SK-N-SH treated with all-trans-retinoic acid at 6 μM for 48 hours (cell line): Measurements from ENCODE around the gene LCA5.
"Not testable (repeated sequence)": the region's sequence is repeated elsewhere in the genome, so short reads cannot be mapped to it uniquely, and the experiment has no call there.

ENCODE experiments used
- ZFP30 ChIP-seq: fragments of 450-650 bp; formaldehyde crosslinking; IDR thresholded peaks from 2 replicates; pipeline ENCODE4 v1.5.0; 2022; ENCODE audit warnings: mild to moderate bottlenecking, moderate library complexity
- TF ChIP-seq, protein P1 (sequence below): fragments of 250-450 bp; sonication (Bioruptor Pico); IDR thresholded peaks from 2 replicates; pipeline ENCODE4 v1.5.1; 2020; ENCODE audit warnings: low read depth, mild to moderate bottlenecking, moderate library complexity

DNA sequence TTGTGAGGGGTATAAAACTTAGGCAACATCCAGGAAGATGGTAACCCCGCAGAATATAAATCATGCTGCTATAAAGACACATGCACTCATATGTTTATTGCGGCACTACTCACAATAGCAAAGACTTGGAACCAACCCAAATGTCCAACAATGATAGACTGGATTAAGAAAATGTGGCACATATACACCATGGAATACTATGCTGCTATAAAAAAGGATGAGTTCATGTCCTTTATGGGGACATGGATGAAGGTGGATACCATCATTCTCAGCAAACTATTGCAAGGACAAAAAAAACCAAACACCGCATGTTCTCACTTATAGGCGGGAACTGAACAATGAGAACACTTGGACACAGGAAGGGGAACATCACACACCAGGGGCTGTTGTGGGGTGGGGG lies 7.7 kb downstream of the LCA5 start:
- TF ChIP-seq ZFP30 (CRISPR knock-in tag) = not testable (repeated sequence)
- TF ChIP-seq, protein P1, sequence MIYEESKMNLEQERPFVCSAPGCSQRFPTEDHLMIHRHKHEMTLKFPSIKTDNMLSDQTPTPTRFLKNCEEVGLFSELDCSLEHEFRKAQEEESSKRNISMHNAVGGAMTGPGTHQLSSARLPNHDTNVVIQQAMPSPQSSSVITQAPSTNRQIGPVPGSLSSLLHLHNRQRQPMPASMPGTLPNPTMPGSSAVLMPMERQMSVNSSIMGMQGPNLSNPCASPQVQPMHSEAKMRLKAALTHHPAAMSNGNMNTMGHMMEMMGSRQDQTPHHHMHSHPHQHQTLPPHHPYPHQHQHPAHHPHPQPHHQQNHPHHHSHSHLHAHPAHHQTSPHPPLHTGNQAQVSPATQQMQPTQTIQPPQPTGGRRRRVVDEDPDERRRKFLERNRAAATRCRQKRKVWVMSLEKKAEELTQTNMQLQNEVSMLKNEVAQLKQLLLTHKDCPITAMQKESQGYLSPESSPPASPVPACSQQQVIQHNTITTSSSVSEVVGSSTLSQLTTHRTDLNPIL = not testable (repeated sequence)
